GM12878 (cell line): ENCODE results near the gene CLNK. TPM values are rescaled to one million over a fixed set of nuclear protein-coding genes. Genes with fewer than 3 reads are reported as not detected.

Experiments used
- CBFB ChIP-seq: IDR thresholded peaks from 2 replicates; pipeline ENCODE4 v1.6.1; 2016; ENCODE audit warnings: antibody characterized with exemption, low read depth
- CHD2 ChIP-seq: IDR thresholded peaks from 2 replicates; pipeline ENCODE4 v1.6.1; 2011; ENCODE audit warnings: low read depth, low read length, improper control_type of control experiment, borderline replicate concordance
- CUX1 ChIP-seq: IDR thresholded peaks from 2 replicates; pipeline ENCODE4 v1.6.1; 2012; ENCODE audit warnings: improper control_type of control experiment, low read depth, low read length; ENCODE audit not compliant: insufficient replicate concordance
- EP300 ChIP-seq, 2 experiments: fragments of 150-350 bp in 1 of 2; IDR thresholded peaks; 2 replicates each; pipeline ENCODE4 v1.6.1; 2011 to 2012; ENCODE audit warnings: low read depth in 2 of 2, low read length in 2 of 2, borderline replicate concordance in 1 of 2, improper control_type of control experiment in 1 of 2, inconsistent platforms in 1 of 2; ENCODE audit not compliant: control insufficient read depth in 1 of 2
- ESRRA ChIP-seq: IDR thresholded peaks from 2 replicates; pipeline ENCODE4 v1.6.1; 2012; ENCODE audit warnings: mild to moderate bottlenecking, low read length, improper control_type of control experiment
- FOXM1 ChIP-seq: IDR thresholded peaks from 2 replicates; pipeline ENCODE4 v1.6.1; 2012; ENCODE audit warnings: low read depth, mild to moderate bottlenecking, inconsistent platforms, low read length, moderate library complexity
- IRF3 ChIP-seq: fragments of 450-650 bp; IDR thresholded peaks from 2 replicates; pipeline ENCODE4 v1.6.1; 2014; ENCODE audit warnings: mild to moderate bottlenecking
- JUNB ChIP-seq: IDR thresholded peaks from 2 replicates; pipeline ENCODE4 v1.6.1; 2016; ENCODE audit warnings: antibody characterized with exemption, mild to moderate bottlenecking
- LARP7 ChIP-seq: fragments of 450-650 bp; IDR thresholded peaks from 2 replicates; pipeline ENCODE4 v1.6.1; 2017; ENCODE audit warnings: mild to moderate bottlenecking
- MXI1 ChIP-seq: fragments of 150-350 bp; IDR thresholded peaks from 2 replicates; pipeline ENCODE4 v1.6.1; 2011; ENCODE audit warnings: low read depth, mild to moderate bottlenecking, inconsistent platforms, low read length, improper control_type of control experiment
- NFYA ChIP-seq: IDR thresholded peaks from 2 replicates; pipeline ENCODE4 v1.6.1; 2011; ENCODE audit warnings: low read depth, mild to moderate bottlenecking, low read length, improper control_type of control experiment, borderline replicate concordance
- POLR2A ChIP-seq: IDR thresholded peaks from 2 replicates; pipeline ENCODE4 v1.6.1; 2011; ENCODE audit warnings: low read depth, mild to moderate bottlenecking, low read length
- RUNX3 ChIP-seq: IDR thresholded peaks from 2 replicates; pipeline ENCODE4 v1.6.1; 2012; ENCODE audit warnings: low read length, inconsistent platforms
- SIX5 ChIP-seq: IDR thresholded peaks from 2 replicates; pipeline ENCODE4 v1.6.1; 2011; ENCODE audit warnings: mild to moderate bottlenecking, low read depth, low read length, moderate library complexity; ENCODE audit not compliant: severe bottlenecking
- SMARCA5 ChIP-seq: fragments of 450-650 bp; IDR thresholded peaks from 2 replicates; pipeline ENCODE4 v1.6.1; 2017; ENCODE audit warnings: mild to moderate bottlenecking
- SUZ12 ChIP-seq: fragments of 200-600 bp; sonication (generic); IDR thresholded peaks from one replicate; pipeline ENCODE4 v1.6.1; 2018; ENCODE audit warnings: antibody characterized with exemption, mild to moderate bottlenecking; ENCODE audit not compliant: unreplicated experiment
- USF1 ChIP-seq: IDR thresholded peaks from 2 replicates; pipeline ENCODE4 v1.6.1; 2011; ENCODE audit warnings: borderline replicate concordance, low read depth, mild to moderate bottlenecking, moderate library complexity, mixed read lengths, low read length; ENCODE audit not compliant: insufficient read depth; ENCODE audit errors: extremely low read length
- ZNF217 ChIP-seq: fragments of 450-650 bp; IDR thresholded peaks from 2 replicates; pipeline ENCODE4 v1.6.1; 2017; ENCODE audit warnings: antibody characterized with exemption, mild to moderate bottlenecking
- polyA plus RNA-seq, 11 experiments: library from polyadenylated mRNA; depleted of rRNA in 4 of 11; unstranded in 6 of 11; stranded (reverse) in 5 of 11; fragments of >200 nt; fragmentation: Nextera tagmentation in 4 of 11; fragmentation: Illumina TruSeq in 1 of 11; extraction: Ambion mirVana in 4 of 11; extraction: Trizol in 1 of 11; gene quantifications; 1 replicate in 1 of 11; 2 replicates in 10 of 11; pipeline versions ENCODE4 v1.2.1 to v1.2.3, GENCODE V29; 2011 to 2016; ENCODE audit warnings: inconsistent platforms in 2 of 11, missing spikeins in 2 of 11, low read depth in 1 of 11
- total RNA-seq, 4 experiments: library from RNA; depleted of rRNA in 3 of 4; stranded (reverse); fragments of >200 nt in 3 of 4; fragmentation: Illumina TruSeq in 1 of 4; extraction: Trizol in 1 of 4; gene quantifications; 2 replicates each; pipeline versions ENCODE4 v1.2.1 to v1.2.3, GENCODE V29; 2013 to 2021
- TF ChIP-seq, protein P1 (sequence below): fragments of 450-650 bp; IDR thresholded peaks from 2 replicates; pipeline ENCODE4 v1.6.1; 2016; ENCODE audit warnings: mild to moderate bottlenecking
- TF ChIP-seq, protein P2 (sequence below): fragments of 450-650 bp; formaldehyde crosslinking; IDR thresholded peaks from 2 replicates; pipeline ENCODE4 v1.4.0; 2020; ENCODE audit warnings: mild to moderate bottlenecking, moderate library complexity

CLNK gene
- total and polyA plus RNA-seq, 10 of the 15 experiments (the other 5 are each of a cell fraction or from before 2014, with no cell fraction given) = 2.1 to 14.3 (median 2.7) TPM

DNA sequence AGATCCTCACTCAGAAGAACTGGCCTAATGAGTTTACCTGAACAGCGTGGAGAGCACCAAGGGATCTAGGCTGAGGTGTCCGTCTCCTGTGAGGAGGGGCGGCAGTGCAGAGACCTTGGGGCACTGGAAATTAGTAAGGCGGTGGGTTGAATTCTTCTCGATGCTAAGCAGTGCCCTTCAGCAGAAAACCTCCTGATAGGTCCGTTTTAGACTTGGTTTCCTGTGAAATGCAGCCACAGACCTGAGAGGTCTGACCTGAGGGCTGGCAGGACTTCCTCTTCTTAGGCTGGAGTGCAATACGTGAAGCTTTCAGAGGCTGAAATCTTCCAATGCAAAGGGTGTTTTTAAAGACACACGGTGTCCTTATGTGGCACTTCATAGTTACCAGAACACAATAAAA lies at the start of gene CLNK (continued):
- TF ChIP-seq USF1 = no peak
- TF ChIP-seq MXI1 = no peak
- TF ChIP-seq RUNX3 = peak; percentile 59
- peak; percentile 52; the same call in 1 of the 2 replicates for TF ChIP-seq POLR2A
- TF ChIP-seq CBFB = 0 out of 2 replicates have a peak, but pooled peaks have one; percentile 26
- TF ChIP-seq, protein P1, sequence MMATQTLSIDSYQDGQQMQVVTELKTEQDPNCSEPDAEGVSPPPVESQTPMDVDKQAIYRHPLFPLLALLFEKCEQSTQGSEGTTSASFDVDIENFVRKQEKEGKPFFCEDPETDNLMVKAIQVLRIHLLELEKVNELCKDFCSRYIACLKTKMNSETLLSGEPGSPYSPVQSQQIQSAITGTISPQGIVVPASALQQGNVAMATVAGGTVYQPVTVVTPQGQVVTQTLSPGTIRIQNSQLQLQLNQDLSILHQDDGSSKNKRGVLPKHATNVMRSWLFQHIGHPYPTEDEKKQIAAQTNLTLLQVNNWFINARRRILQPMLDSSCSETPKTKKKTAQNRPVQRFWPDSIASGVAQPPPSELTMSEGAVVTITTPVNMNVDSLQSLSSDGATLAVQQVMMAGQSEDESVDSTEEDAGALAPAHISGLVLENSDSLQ = no peak
- TF ChIP-seq ESRRA = no peak
- TF ChIP-seq SUZ12 = no peak
- TF ChIP-seq FOXM1 = 0 out of 2 replicates have a peak, but pooled peaks have one; percentile 25
- no peak for TF ChIP-seq CUX1
- TF ChIP-seq IRF3 = no peak
- TF ChIP-seq EP300 (IDR thresholded peaks at IDR 0.05; ENCODE audit: borderline replicate concordance in 1 of 2, control insufficient read depth in 1 of 2, low read depth in 2 of 2, low read length in 2 of 2) = no peak
- no peak for TF ChIP-seq SIX5
- no peak for TF ChIP-seq SMARCA5
- no peak for TF ChIP-seq LARP7
- no peak for TF ChIP-seq ZNF217
- TF ChIP-seq NFYA = no peak
- no peak for TF ChIP-seq CHD2
- TF ChIP-seq, protein P2, sequence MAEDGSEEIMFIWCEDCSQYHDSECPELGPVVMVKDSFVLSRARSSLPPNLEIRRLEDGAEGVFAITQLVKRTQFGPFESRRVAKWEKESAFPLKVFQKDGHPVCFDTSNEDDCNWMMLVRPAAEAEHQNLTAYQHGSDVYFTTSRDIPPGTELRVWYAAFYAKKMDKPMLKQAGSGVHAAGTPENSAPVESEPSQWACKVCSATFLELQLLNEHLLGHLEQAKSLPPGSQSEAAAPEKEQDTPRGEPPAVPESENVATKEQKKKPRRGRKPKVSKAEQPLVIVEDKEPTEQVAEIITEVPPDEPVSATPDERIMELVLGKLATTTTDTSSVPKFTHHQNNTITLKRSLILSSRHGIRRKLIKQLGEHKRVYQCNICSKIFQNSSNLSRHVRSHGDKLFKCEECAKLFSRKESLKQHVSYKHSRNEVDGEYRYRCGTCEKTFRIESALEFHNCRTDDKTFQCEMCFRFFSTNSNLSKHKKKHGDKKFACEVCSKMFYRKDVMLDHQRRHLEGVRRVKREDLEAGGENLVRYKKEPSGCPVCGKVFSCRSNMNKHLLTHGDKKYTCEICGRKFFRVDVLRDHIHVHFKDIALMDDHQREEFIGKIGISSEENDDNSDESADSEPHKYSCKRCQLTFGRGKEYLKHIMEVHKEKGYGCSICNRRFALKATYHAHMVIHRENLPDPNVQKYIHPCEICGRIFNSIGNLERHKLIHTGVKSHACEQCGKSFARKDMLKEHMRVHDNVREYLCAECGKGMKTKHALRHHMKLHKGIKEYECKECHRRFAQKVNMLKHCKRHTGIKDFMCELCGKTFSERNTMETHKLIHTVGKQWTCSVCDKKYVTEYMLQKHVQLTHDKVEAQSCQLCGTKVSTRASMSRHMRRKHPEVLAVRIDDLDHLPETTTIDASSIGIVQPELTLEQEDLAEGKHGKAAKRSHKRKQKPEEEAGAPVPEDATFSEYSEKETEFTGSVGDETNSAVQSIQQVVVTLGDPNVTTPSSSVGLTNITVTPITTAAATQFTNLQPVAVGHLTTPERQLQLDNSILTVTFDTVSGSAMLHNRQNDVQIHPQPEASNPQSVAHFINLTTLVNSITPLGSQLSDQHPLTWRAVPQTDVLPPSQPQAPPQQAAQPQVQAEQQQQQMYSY = no peak
- TF ChIP-seq JUNB = no peak
